GM12875 (cell line): Measurements from ENCODE around the gene LIPT2.

Experiments used
- H3K4me3 ChIP-seq: one replicate; pipeline ENCODE4 v1.5.1; 2011; ENCODE audit warnings: low read depth, low read length, control low read depth
- TF ChIP-seq, protein P1 (sequence below): IDR thresholded peaks from 2 replicates; pipeline ENCODE4 v1.5.1; 2011; ENCODE audit warnings: low read depth, mild to moderate bottlenecking, control low read depth, inconsistent platforms, low read length, moderate library complexity, borderline replicate concordance; ENCODE audit not compliant: insufficient read depth

LIPT2 gene

DNA sequence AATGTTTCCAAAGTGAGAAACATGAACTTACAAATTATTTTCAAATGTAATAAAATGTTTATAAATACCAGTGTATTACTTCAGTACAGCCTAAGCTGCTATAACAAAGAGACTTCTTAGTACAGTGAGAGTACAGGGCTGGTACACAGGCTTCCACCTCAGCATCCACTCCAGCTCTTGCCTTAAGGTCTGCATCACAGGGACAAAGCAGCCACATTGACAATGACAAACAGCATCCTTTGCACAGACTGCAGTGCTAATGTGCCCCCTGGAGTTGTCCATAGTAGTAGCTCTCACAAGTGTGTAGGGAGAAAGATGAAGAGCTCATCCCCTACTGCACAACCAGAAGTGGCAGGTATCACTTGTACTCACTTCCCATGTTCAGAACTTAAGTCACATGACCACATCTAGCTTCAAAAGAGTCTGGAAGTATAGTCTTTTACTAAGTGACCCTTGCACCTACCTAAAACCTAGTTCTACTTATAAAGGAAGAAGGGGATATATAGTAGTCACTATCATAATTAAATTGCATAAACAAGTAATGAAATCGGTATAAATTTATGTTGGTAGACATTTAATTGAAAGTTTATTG lies 10.7 kb upstream of the LIPT2 start:
- TF ChIP-seq, protein P1, sequence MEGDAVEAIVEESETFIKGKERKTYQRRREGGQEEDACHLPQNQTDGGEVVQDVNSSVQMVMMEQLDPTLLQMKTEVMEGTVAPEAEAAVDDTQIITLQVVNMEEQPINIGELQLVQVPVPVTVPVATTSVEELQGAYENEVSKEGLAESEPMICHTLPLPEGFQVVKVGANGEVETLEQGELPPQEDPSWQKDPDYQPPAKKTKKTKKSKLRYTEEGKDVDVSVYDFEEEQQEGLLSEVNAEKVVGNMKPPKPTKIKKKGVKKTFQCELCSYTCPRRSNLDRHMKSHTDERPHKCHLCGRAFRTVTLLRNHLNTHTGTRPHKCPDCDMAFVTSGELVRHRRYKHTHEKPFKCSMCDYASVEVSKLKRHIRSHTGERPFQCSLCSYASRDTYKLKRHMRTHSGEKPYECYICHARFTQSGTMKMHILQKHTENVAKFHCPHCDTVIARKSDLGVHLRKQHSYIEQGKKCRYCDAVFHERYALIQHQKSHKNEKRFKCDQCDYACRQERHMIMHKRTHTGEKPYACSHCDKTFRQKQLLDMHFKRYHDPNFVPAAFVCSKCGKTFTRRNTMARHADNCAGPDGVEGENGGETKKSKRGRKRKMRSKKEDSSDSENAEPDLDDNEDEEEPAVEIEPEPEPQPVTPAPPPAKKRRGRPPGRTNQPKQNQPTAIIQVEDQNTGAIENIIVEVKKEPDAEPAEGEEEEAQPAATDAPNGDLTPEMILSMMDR = no peak
- no peak overlapping the region for H3K4me3 ChIP-seq

DNA sequence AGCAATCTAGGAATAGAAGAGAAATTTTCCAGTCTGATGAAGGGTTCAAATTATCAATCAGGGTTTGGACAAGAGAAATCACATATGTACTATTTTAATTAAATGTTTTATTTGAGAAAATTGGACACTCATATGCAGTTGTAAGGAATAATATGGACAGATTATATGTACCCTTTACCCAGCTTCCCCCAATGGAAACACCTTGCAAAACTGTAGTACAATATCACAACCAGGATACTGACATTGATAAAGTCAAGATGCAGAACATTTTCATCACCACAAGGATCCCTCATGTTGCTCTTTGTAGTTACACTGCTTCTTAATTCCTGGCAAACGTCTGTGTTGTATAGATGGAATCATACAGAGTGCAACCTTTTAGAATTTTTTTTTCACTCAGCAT lies 1.4 kb upstream of the LIPT2 start:
- TF ChIP-seq, protein P1 = no peak
- H3K4me3 ChIP-seq = no peak overlapping the region

DNA sequence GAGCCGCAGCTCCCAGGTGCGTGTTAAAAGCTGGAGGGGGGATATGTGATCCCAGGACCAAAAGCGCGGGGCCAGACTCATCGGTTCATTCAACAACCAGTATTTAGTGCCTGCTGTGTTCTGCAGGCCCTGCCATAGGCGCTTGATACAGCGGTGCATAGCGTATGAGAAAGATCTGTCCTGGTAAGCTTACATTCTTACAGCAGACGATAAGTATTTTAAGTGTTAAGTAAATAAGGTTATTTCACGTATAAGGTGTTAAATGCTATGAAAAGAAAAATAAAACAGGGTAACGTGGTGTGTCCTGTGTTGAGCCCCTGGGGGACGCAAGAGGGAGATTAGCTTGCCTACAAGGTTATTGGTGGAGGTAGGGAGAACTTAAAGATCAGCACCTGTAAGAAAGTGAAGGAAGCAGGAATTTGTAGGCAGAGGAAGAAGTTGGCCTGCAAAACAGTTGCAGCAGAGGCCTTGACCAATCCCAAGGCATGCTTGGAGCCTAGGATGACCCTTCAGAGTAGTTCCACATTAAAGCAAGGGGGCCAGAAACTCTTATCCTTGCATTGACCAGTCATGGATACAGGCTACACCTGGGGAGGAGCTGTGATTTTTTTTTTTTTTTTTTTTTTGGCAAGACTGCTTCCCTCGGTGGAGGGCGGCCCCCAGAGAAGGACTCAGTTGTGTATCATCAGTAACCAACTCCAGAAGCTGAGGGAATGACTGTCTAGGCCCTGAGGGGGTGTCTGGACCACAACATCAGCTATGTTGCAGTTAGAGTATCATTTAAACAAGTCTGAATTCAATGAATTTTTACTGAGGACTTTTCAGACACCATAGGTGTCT lies 487 bp upstream of the LIPT2 start:
- TF ChIP-seq, protein P1 = no peak
- H3K4me3 ChIP-seq = peak overlapping the region; percentile 95

DNA sequence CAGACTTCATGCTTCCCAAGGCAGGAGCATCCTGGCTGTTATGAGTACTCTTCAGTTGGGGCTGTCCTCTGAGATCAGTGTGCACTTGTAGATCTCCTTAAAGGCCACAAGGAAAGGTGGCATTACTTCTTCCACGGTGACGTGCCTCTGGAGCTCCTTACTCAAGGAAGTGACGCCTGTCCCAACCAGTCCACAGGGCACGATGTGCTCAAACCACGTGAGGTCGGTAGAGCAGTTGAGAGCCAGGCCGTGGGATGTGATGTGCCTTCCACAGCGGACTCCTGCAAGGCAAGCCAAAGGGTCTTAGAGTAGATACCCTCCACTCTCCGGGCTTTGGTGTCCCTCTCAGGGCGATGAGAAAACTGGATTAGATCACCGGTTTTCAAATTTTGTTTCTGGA lies 1.4 kb downstream of the LIPT2 start:
- no peak overlapping the region for H3K4me3 ChIP-seq

DNA sequence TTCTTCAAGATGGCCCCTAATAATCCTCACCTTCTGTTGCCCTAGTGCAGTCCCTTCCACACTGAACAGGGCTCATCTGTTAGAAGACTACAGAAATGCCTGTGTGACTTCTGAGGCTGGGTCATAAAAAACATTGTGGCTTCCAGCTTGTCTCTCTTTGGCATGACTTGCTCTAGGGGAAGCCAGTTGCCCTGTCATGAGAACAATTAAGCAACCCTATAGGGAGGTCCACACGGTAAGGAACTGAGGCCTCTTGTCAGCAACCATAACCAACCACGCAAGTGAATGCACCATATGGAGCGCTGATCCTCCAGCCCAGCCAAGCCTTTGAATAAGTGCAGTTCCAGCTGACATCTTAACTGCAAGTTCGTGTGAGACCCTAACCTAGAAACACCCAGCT lies 2.6 kb downstream of the LIPT2 start:
- H3K4me3 ChIP-seq = no peak overlapping the region
- TF ChIP-seq, protein P1 = no peak

More for the DNA sequence above, 1.4 kb downstream of the LIPT2 start:
- TF ChIP-seq, protein P1 = no peak

DNA sequence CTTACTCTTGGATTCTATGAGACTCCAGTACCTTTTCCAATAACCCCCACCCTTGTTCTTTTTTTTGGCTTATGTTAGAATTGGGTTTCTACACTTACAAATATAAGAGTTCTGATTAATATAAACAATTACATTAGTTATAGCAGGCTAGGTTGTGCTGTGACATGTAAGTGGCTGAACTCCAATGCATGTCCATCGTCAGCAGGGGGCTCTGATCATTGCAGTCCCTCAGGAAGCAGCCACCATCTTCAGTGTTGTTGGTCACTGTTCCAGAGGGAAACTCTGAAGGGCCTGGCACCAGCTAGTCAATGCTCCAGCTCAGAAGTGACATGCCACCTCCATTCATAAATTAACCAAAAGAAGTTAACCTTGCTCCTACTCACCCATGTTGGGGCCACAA lies 5.6 kb downstream of the LIPT2 start:
- TF ChIP-seq, protein P1 = 0 out of 2 replicates have a peak, but pooled peaks have one; percentile 24
- no peak overlapping the region for H3K4me3 ChIP-seq

DNA sequence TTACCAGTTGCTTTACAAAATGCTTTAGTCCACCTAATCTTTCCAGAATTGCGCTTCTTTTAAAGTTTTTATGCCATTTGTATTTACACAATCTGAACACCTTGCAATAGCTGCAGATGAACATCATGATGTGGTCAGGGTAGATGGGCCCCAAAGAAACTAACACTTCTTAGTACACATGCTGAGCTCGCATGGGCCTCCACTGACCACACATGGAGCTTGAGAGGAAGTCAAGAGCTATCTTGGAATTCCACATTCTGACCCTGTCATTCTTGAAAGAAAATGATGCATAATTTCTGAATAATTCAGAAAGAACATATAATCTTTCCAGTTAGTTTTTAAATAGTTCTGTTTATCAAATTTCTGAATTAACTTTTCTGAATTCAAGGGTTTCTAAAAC lies 7.7 kb downstream of the LIPT2 start:
- TF ChIP-seq, protein P1 = no peak
- no peak overlapping the region for H3K4me3 ChIP-seq
